OCI-LY3 (cell line): ENCODE measurements around the gene TMEM51.

Experiments used
- EZH2phosphoT487 ChIP-seq: fragments of 200-600 bp; shearing (Covaris generic); IDR thresholded peaks from 2 replicates; pipeline ENCODE4 v1.6.1; 2018; ENCODE audit warnings: antibody characterized with exemption, mixed run types, low read depth
- TF ChIP-seq, protein P1 (sequence below): fragments of 200-600, 300-600 bp; sonication (generic); IDR thresholded peaks from 2 replicates; pipeline ENCODE4 v1.5.1; 2014; ENCODE audit warnings: antibody characterized with exemption, low read length, low read depth

DNA sequence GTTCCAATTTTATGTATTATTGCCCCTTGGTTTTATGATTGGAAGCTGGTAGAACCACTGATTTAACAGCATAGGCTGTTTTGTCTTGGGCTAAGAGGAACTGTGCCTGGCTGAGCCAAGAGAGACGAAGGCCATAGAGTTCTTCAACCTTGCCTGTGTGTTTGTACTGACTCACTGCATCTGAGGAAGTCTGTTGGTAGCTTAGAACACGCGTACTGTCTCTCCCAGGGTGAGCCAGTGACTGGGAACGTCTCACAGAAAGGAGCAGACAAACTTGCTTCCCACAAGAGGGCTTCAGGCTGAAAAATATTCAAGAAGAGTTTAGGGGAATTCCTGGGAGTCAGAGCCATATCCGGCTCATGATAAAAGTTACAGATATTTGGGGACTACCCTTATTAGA, 14.9 kb downstream of the TMEM51 start:
- no peak for TF ChIP-seq EZH2phosphoT487
- TF ChIP-seq, protein P1, sequence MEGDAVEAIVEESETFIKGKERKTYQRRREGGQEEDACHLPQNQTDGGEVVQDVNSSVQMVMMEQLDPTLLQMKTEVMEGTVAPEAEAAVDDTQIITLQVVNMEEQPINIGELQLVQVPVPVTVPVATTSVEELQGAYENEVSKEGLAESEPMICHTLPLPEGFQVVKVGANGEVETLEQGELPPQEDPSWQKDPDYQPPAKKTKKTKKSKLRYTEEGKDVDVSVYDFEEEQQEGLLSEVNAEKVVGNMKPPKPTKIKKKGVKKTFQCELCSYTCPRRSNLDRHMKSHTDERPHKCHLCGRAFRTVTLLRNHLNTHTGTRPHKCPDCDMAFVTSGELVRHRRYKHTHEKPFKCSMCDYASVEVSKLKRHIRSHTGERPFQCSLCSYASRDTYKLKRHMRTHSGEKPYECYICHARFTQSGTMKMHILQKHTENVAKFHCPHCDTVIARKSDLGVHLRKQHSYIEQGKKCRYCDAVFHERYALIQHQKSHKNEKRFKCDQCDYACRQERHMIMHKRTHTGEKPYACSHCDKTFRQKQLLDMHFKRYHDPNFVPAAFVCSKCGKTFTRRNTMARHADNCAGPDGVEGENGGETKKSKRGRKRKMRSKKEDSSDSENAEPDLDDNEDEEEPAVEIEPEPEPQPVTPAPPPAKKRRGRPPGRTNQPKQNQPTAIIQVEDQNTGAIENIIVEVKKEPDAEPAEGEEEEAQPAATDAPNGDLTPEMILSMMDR, result no peak
